HUDEP-2 (cell line): ENCODE results near the gene CCBE1.
A peak's percentile ranks its signal among the peaks of the same experiment; 100 is the strongest.

Source experiments
- DNase-seq, 76 experiments: peaks; one replicate each; lab custom pipeline; 2025; ENCODE audit not compliant: unreplicated experiment in 76 of 76; lab: John Stamatoyannopoulos, UW

Gene CCBE1

GRCh38 chr18:59576541-59577385, 120.5 kb downstream of the CCBE1 start:
- DNase-seq: no peak

DNA sequence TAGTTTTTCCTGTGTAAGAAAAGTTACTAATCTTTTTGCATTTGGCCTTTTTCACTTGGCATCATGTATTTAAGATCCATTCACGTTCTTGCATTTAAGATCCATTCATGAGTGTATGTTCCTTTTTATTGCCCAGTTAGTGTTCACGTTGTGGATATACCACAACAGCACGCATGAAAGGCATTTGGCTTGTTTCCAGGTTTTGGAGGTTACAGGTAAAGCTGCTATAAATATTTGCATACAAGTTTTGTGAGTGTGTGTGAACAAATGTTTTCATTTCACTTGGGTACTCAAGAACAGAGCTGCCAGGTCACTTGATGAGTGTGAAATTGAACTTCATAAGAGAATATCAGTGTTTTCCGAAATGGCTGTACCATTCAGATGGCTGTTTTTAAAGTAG, 121.2 kb downstream of the CCBE1 start:
- DNase-seq: no peak

GRCh38 chr18:59573962-59574361, 123.3 kb downstream of the CCBE1 start:
- DNase-seq: no peak

- DNase-seq: no peak
Measured at GRCh38 chr18:59571902-59572301, 125.3 kb downstream of the CCBE1 start.

DNA sequence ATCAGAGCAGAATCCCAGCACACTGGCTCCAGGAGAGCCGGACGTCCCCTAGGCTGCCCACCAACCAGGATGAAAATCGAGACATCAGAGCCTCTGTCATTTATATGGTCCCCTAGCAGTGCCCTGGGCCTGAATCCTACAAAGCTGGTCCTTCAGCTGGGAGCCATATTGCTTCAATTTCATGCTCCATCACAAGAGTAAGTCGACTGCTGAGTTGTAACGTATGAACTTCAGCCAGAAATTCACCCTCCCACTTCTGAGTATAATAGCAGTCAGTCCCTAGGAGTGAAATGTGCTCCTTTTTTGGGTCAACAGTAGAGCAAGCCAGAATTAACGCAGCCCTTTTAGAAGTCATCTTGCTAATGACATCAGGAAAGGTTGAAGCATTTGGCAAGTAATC, 126.4 kb downstream of the CCBE1 start:
- DNase-seq: no peak

- no peak for DNase-seq
Measured at GRCh38 chr18:59570101-59570775, 127.0 kb downstream of the CCBE1 start.

GRCh38 chr18:59569390-59569791, 127.8 kb downstream of the CCBE1 start:
- no peak for DNase-seq

- DNase-seq: no peak
Measured at GRCh38 chr18:59567431-59567830, 129.8 kb downstream of the CCBE1 start.

DNA sequence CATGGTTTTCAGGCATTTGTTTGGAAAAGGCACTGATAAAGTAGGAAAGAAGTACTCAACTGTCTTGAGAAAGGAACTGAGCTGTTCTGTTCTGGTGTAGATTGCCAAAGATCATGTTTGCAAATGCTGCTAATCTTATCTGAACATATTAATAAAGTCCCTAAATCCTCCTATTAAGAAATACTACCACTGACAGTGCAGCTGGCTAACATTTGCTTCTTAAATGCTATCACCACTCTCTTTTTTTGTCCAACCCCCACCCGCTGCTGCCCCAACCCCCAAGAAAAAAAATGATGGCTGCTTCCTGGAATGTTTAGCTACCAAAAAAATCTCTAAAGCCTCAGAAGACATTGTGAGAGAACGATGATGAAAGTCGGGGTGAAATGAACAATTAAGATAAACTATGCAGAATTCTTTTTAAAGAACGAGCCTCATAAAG, 130.7 kb downstream of the CCBE1 start:
- no peak for DNase-seq

DNA sequence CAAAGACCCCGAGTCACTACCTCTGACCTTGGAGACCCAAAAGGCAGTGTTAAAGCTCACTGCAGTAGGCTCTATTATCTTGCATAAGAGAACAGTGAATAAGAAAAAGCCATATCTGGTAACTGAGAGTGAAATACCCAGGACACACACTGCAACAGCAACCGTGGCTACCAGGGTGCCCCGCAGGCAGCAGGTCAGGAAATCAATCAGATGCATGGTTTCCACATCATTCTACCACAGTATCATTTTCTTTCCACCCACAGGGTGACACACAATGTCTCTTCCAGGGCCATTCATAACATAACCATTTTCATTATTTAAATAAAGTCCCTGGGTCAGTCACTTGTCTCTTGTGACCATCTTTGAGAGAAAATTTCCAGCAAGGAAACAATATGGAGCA, 131.3 kb downstream of the CCBE1 start:
- DNase-seq: no peak

DNA sequence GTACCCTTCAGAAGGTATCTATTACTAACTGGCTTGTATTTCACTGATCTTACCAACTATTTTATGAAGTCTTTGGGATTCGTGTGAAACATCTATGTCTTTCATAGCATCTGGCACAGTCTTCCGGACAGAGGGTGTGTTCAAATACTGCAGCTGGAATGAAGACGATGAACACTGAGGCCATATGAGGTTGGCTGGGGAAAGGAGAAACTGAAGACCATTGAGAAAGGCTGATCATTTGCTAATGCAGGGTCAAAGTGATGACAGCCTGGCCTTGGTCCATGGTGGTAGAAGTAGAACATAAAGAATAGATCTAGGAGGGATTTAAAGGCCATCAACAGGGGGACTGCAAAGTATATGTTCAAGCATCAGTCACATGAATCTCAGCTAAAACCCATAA, 132.7 kb downstream of the CCBE1 start:
- no peak for DNase-seq

- no peak for DNase-seq
Measured at GRCh38 chr18:59563176-59563785, 133.9 kb downstream of the CCBE1 start.

DNA sequence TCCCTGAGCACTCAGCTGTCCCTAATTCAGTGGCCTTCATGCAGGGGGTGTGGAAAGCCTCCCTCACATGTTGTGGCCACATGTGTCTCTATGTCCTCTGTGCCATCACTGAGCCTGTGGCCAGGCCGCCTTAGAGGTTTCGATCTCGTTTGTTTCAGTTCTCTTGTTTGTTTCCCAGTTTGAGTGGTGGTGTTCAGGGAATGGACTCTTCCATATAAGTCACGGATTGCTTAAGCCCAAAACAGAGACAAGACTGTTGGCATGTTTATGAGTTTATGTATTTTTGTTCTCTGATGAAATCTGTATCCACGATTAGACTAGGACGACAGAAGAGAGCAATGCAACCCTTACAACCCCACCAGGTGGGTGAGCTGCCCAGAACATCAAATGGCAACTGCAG, 134.5 kb downstream of the CCBE1 start:
- no peak for DNase-seq

DNA sequence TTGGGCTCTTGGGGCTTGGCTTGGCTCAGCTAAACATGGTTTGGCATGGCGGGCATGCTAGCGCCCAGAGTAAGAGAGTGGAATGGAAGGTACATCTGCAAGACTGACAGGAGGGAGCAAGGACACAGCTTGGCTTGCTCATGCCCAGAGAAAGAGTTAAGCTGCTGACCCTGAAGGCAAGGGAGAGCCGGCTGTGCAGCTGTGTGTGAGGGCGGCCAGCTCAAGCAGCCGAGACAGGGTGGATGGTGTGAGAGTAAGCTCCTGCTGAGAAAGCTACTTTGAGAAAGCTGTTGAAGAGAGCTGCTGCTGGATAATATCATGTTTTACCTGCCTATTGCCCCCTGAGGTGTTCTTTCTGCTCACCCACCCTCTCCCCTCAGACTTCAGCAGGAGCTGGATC, 135.6 kb downstream of the CCBE1 start:
- no peak for DNase-seq

DNA sequence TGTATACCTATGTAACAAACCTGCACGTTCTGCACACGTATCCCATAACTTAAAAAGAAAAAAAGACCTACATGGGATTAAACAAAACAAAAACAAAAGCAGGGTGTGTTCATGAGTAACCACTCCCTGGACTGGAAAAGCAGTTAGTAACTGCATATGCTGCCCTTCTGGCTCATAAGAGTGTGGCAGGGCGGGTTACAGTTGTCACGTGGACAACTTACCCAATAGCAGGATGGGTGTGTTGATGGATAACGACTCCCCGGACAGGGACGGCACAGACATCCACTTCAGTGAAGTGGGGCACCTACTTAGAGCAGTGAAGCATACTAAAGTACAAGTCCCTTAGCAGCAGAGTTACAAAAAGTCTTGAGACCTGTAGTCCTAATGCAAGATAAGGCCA, 136.7 kb downstream of the CCBE1 start:
- peak in 3 of 76 experiments; percentile 0 to 23 (median 22) for DNase-seq

GRCh38 chr18:59559528-59559927, 137.7 kb downstream of the CCBE1 start:
- no peak for DNase-seq

- DNase-seq: peak in 5 of 76 experiments; percentile 10 to 28 (median 22)
Measured at GRCh38 chr18:59555995-59556659, 141.1 kb downstream of the CCBE1 start.

DNA sequence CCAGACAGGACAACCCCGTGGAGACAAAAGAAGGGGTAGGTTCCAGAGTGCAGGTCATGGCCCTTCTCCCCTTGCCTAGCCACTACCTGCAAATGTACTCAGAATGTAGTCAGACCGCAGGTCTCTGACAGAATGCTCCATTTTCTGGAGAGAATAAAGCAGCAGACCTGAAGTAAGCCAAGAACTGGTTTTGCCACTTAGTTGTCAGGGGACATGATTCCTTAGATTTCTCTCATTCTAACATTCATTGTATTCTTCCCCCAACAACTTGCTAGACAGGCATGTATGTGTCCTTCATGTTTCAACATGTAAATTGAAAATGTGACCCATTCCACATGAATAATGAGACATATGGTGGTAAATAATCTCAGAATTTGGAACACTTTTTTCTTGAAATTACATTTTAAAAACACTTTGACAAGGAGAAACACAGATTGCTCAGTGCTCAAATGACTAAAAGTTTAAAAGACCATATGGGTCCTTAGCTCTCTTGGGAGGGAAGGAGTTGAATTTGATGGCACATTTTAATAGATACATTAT, 142.4 kb downstream of the CCBE1 start:
- DNase-seq: no peak

- no peak for DNase-seq
Measured at GRCh38 chr18:59553273-59553870, 143.9 kb downstream of the CCBE1 start.

GRCh38 chr18:59551902-59552635, 145.2 kb downstream of the CCBE1 start:
- DNase-seq: no peak
